Measurements from ENCODE around the gene TRMT2A.
A peak's percentile ranks its signal among the peaks of the same experiment; 100 is the strongest.

TRMT2A gene

GRCh38 chr22:20142711-20143621 lies 25.9 kb upstream of the TRMT2A start:
- no peak for DNase-seq (ENCODE audit: low read depth)
- no peak for TF ChIP-seq CTCF (IDR thresholded peaks at IDR 0.05; ENCODE audit: low read length, missing control alignments)
- H3K4me3 ChIP-seq (replicated peaks; ENCODE audit: low read depth, low read length), result no peak overlapping the region

GRCh38 chr22:20141186-20142077 lies 24.4 kb upstream of the TRMT2A start:
- no peak for TF ChIP-seq CTCF (IDR thresholded peaks at IDR 0.05; ENCODE audit: low read length, missing control alignments)
- H3K4me3 ChIP-seq (replicated peaks; ENCODE audit: low read depth, low read length), result no peak overlapping the region
- peak; percentile 43 for DNase-seq (ENCODE audit: low read depth)

- no peak overlapping the region for H3K4me3 ChIP-seq (replicated peaks; ENCODE audit: low read depth, low read length)
- TF ChIP-seq CTCF (IDR thresholded peaks at IDR 0.05; ENCODE audit: low read length, missing control alignments), result no peak
- DNase-seq (ENCODE audit: low read depth), result no peak
Measured at GRCh38 chr22:20140521-20140964, 23.5 kb upstream of the TRMT2A start.

GRCh38 chr22:20140107-20140445 lies 23.1 kb upstream of the TRMT2A start:
- no peak for TF ChIP-seq CTCF (IDR thresholded peaks at IDR 0.05; ENCODE audit: low read length, missing control alignments)
- no peak for DNase-seq (ENCODE audit: low read depth)
- no peak overlapping the region for H3K4me3 ChIP-seq (replicated peaks; ENCODE audit: low read depth, low read length)

DNA sequence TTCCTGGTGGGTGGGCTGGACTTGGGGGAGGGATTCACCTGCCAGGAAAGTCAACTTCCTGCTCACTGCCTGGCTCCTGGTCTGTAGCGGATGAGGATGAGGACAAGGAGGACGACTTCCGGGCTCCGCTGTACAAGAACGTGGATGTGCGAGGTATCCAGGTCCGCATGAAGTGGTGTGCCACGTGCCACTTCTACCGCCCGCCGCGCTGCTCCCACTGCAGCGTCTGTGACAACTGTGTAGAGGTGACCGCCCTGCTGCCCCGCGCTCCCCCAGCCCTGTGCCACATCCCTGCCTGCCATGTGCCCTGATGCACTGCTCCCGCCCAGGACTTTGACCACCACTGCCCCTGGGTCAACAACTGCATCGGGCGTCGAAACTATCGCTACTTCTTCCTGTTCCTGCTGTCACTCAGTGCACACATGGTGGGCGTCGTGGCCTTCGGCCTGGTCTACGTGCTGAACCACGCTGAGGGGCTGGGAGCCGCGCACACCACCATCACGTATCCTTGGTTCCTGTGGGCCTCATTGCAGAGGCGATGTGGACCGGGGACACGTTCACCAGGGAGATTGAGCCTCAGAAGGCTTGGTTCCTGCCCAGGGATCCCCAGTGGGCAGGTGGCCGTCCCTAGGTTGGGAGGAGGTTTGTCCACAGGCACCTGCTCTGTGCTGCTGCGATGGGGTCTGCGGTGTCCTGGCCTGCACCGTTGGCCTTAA lies 22.5 kb upstream of the TRMT2A start:
- no peak overlapping the region for H3K4me3 ChIP-seq (replicated peaks; ENCODE audit: low read depth, low read length)
- TF ChIP-seq CTCF (IDR thresholded peaks at IDR 0.05; ENCODE audit: low read length, missing control alignments), result no peak
- no peak for DNase-seq (ENCODE audit: low read depth)

- H3K4me3 ChIP-seq (replicated peaks; ENCODE audit: low read depth, low read length), result no peak overlapping the region
- no peak for DNase-seq (ENCODE audit: low read depth)
- no peak for TF ChIP-seq CTCF (IDR thresholded peaks at IDR 0.05; ENCODE audit: low read length, missing control alignments)
Measured at GRCh38 chr22:20138868-20139267, 21.8 kb upstream of the TRMT2A start.
